AG09309 (cell line): ENCODE data around the gene MBOAT1.

Source experiments
- DNase-seq: peaks from one replicate; pipeline ENCODE4 v3.0.0-alpha.2; 2010; ENCODE audit warnings: low read depth
- H3K4me3 ChIP-seq: 2 replicates; pipeline ENCODE4 v1.5.1; 2011; ENCODE audit warnings: mild to moderate bottlenecking, low read depth, low read length, moderate library complexity; ENCODE audit not compliant: control insufficient read depth
- CTCF ChIP-seq: IDR thresholded peaks from 2 replicates; pipeline ENCODE4 v1.5.1; 2011; ENCODE audit warnings: mild to moderate bottlenecking, low read depth, low read length, inconsistent platforms; ENCODE audit not compliant: insufficient read depth, control insufficient read depth; ENCODE audit errors: missing control alignments

MBOAT1 gene, protein sequence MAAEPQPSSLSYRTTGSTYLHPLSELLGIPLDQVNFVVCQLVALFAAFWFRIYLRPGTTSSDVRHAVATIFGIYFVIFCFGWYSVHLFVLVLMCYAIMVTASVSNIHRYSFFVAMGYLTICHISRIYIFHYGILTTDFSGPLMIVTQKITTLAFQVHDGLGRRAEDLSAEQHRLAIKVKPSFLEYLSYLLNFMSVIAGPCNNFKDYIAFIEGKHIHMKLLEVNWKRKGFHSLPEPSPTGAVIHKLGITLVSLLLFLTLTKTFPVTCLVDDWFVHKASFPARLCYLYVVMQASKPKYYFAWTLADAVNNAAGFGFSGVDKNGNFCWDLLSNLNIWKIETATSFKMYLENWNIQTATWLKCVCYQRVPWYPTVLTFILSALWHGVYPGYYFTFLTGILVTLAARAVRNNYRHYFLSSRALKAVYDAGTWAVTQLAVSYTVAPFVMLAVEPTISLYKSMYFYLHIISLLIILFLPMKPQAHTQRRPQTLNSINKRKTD

DNA sequence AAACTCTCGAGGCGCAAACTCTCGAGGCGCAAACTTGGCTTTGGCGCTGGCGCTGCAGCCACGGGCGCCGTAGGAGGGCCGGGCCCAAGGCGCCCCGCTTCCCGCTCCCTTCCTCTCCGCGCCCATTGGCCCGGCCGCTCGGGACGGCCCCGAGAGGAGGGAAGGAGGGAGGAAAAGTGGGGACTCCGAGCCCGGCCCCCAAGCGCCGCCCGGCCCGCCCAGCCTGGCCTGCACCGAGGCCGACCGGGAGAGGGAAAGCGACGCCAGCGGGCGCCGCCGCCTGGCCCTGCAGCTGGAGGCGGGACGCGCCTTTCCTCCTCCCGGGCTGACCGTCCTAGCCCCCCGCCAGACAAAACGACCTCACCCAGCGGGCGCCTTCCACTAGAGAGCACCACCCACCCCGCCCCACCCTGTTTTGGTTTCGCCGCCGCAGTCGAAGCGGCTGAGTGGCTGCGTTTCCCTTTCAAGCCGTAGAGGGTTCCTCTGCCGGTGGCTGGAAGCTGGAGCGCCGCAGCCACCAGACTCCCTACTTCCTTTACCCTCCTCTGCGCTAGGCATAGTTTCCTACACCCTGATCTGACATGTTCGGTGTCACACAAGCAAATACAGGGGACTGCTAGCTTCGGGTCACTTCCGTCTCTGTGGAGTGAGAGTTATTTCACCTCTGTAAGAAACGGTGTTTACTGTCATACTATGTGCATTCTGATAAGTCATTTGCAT lies at the start of gene MBOAT1:
Gene MBOAT1, minus strand, starts transcription at position 78 of the 720 bp plus-strand sequence. CDS start 235 bp downstream, outside the sequence.
- TF ChIP-seq CTCF, result no peak
- H3K4me3 ChIP-seq, result peak within 1 kb of the TSS; percentile 98
- peak; percentile 62 for DNase-seq

DNA sequence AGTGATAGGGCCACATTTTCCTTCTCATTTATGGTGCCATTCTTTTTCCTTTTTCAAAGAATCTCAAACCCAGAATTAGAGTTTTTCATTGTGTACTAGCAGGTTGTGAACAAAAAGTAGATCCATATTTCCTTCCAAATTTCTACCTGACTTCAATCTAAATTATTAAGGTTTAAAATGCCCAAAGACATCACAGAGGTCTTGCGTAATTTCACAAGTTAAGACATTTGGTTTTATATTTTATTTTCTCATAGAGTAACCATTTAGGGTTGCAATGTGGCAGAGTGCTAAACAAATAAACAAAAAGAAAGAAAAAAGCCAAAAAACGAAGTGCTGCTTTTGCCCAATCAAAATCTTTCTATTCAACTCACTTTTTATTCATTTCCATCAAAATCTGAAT lies 49.4 kb upstream of the MBOAT1 start:
- H3K4me3 ChIP-seq, result no peak overlapping the region
- TF ChIP-seq CTCF, result no peak
- DNase-seq, result no peak

DNA sequence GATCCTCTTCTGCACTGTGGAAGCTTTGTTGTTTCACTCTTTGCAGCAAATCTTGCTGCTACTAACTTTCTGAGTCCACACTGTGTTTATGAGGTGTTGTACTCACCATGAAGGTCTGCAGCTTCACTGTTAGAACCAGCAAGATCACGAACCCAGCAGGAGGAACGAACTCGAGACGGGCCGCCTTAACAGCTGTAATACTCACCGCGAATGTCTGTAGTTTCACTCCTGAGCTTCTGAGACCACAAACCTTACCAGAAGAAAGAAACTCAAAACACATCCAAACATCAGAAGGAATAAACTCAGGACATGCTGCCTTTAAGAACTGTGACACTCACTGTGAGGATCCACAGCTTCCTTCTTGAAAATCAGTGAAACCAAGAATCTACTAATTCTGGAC lies 48.1 kb upstream of the MBOAT1 start:
- no peak overlapping the region for H3K4me3 ChIP-seq
- DNase-seq, result no peak
- TF ChIP-seq CTCF, result no peak

GRCh38 chr6:20259316-20260049 lies 47.2 kb upstream of the MBOAT1 start:
- H3K4me3 ChIP-seq, result no peak overlapping the region
- DNase-seq, result no peak
- no peak for TF ChIP-seq CTCF

GRCh38 chr6:20255428-20255827 lies 43.2 kb upstream of the MBOAT1 start:
- H3K4me3 ChIP-seq, result no peak overlapping the region
- no peak for TF ChIP-seq CTCF
- DNase-seq, result no peak

- DNase-seq, result no peak
- H3K4me3 ChIP-seq, result no peak overlapping the region
- no peak for TF ChIP-seq CTCF
Measured at GRCh38 chr6:20254295-20254694, 42.0 kb upstream of the MBOAT1 start.
